Measurements from ENCODE around the gene NEUROD2.

GRCh38 chr17:39569126-39569525 lies 38.6 kb downstream of the NEUROD2 start:
- no peak for TF ChIP-seq EZH2phosphoT487 (IDR thresholded peaks at IDR 0.05; ENCODE audit: low read length)
- TF ChIP-seq, protein P1, sequence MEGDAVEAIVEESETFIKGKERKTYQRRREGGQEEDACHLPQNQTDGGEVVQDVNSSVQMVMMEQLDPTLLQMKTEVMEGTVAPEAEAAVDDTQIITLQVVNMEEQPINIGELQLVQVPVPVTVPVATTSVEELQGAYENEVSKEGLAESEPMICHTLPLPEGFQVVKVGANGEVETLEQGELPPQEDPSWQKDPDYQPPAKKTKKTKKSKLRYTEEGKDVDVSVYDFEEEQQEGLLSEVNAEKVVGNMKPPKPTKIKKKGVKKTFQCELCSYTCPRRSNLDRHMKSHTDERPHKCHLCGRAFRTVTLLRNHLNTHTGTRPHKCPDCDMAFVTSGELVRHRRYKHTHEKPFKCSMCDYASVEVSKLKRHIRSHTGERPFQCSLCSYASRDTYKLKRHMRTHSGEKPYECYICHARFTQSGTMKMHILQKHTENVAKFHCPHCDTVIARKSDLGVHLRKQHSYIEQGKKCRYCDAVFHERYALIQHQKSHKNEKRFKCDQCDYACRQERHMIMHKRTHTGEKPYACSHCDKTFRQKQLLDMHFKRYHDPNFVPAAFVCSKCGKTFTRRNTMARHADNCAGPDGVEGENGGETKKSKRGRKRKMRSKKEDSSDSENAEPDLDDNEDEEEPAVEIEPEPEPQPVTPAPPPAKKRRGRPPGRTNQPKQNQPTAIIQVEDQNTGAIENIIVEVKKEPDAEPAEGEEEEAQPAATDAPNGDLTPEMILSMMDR (IDR thresholded peaks at IDR 0.05; ENCODE audit: low read length) = no peak
- TF ChIP-seq EZH2 (optimal IDR thresholded peaks at IDR 0.05; ENCODE audit: low read depth, low read length) = no peak

Data from MM.1S (cell line).